Stomach (tissue), 4 donors: Measurements from ENCODE around the gene MCF2L.
"Not testable (repeated sequence)": the region's sequence is repeated elsewhere in the genome, so short reads cannot be mapped to it uniquely, and the experiment has no call there.

Experiments used
- POLR2A ChIP-seq, 4 donors: fragments of 450-650 bp; IDR thresholded peaks; one replicate each; pipeline ENCODE4 v1.6.1; 2016; ENCODE audit warnings: antibody characterized with exemption in 4 of 4, control low read depth in 2 of 4, mild to moderate bottlenecking in 1 of 4, moderate library complexity in 1 of 4
- POLR2AphosphoS5 ChIP-seq, 3 donors: sonication (generic); formaldehyde crosslinking; IDR thresholded peaks; one replicate each; pipeline ENCODE4 v1.6.1; 2016; ENCODE audit warnings: antibody characterized with exemption in 3 of 3
- TF ChIP-seq, protein P1 (sequence below), 7 experiments: fragments of 450-650 bp in 4 of 7; fragments of 200-600 bp in 3 of 7; sonication (generic) in 3 of 7; IDR thresholded peaks; one replicate each; pipeline ENCODE4 v1.5.1; 2016 to 2019; ENCODE audit warnings: antibody characterized with exemption in 7 of 7, control low read depth in 2 of 7, mild to moderate bottlenecking in 1 of 7

DNA sequence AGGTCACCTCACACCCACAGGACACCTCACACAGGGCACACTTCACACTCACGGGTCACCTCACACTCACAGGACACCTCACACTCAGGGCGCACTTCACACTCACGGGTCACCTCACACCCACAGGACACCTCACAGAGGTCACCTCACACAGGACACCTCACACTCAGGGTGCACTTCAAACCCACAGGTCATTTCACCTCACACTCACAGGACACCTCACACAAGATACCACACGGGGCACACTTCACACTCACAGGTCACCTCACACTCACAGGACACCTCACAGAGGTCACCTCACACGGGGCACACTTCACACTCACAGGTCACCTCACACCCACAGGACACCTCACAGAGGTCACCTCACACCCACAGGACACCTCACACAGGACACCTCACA is 142.8 kb downstream of the MCF2L start:
- TF ChIP-seq, protein P1, sequence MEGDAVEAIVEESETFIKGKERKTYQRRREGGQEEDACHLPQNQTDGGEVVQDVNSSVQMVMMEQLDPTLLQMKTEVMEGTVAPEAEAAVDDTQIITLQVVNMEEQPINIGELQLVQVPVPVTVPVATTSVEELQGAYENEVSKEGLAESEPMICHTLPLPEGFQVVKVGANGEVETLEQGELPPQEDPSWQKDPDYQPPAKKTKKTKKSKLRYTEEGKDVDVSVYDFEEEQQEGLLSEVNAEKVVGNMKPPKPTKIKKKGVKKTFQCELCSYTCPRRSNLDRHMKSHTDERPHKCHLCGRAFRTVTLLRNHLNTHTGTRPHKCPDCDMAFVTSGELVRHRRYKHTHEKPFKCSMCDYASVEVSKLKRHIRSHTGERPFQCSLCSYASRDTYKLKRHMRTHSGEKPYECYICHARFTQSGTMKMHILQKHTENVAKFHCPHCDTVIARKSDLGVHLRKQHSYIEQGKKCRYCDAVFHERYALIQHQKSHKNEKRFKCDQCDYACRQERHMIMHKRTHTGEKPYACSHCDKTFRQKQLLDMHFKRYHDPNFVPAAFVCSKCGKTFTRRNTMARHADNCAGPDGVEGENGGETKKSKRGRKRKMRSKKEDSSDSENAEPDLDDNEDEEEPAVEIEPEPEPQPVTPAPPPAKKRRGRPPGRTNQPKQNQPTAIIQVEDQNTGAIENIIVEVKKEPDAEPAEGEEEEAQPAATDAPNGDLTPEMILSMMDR (IDR thresholded peaks at IDR 0.05), result not testable (repeated sequence)
- TF ChIP-seq POLR2AphosphoS5, POLR2A (IDR thresholded peaks at IDR 0.05): not testable (repeated sequence)
